H1 (cell line): ENCODE data around the gene SNAI1. TPM values are rescaled to one million over a fixed set of nuclear protein-coding genes. Genes with fewer than 3 reads are reported as not detected.

ENCODE experiments used
- ATF2 ChIP-seq: IDR thresholded peaks from 2 replicates; pipeline ENCODE4 v1.6.1; 2012; ENCODE audit warnings: low read length, inconsistent platforms
- BRCA1 ChIP-seq: IDR thresholded peaks from 2 replicates; pipeline ENCODE4 v1.6.1; 2012; ENCODE audit warnings: low read depth, low read length, improper control_type of control experiment
- CBX8 ChIP-seq: fragments of 300-800, 300-1000 bp; sonication (generic); IDR thresholded peaks from 2 replicates; pipeline ENCODE4 v1.7.1; 2016; ENCODE audit warnings: low read depth, low read length, borderline replicate concordance
- CHD7 ChIP-seq: fragments of 300-600 bp; sonication (generic); IDR thresholded peaks from 2 replicates; pipeline ENCODE4 v1.7.1; 2012; ENCODE audit warnings: low read length, moderate library complexity, mild to moderate bottlenecking, inconsistent platforms; ENCODE audit not compliant: insufficient replicate concordance
- EZH2 ChIP-seq: fragments of 200-600 bp; sonication (generic); IDR thresholded peaks from 2 replicates; pipeline ENCODE4 v1.7.1; 2012; ENCODE audit warnings: low read depth, mild to moderate bottlenecking, moderate library complexity, low read length, inconsistent platforms; ENCODE audit not compliant: severe bottlenecking
- POU5F1 ChIP-seq: IDR thresholded peaks from 2 replicates; pipeline ENCODE4 v1.6.1; 2011; ENCODE audit warnings: low read depth, mild to moderate bottlenecking, low read length, moderate library complexity
- SIX5 ChIP-seq: IDR thresholded peaks from 2 replicates; pipeline ENCODE4 v1.6.1; 2011; ENCODE audit warnings: mild to moderate bottlenecking, low read depth, low read length
- SRF ChIP-seq: IDR thresholded peaks from 2 replicates; pipeline ENCODE4 v1.6.1; 2011; ENCODE audit warnings: mild to moderate bottlenecking, low read depth, low read length, moderate library complexity
- TAF1 ChIP-seq: IDR thresholded peaks from 2 replicates; pipeline ENCODE4 v1.6.1; 2011; ENCODE audit warnings: mild to moderate bottlenecking, low read depth, low read length
- ZNF274 ChIP-seq: IDR thresholded peaks from 2 replicates; pipeline ENCODE4 v1.7.0; 2012; ENCODE audit warnings: low read length, borderline replicate concordance; ENCODE audit errors: extremely low read depth
- polyA plus RNA-seq, 7 experiments: library from polyadenylated mRNA; depleted of rRNA in 3 of 7; stranded (reverse) in 5 of 7; unstranded in 2 of 7; fragments of >200 nt in 5 of 7; fragments of 200-250 nt in 2 of 7; gene quantifications; 1 replicate in 5 of 7; 2 replicates in 1 of 7; 4 replicates in 1 of 7; pipeline versions ENCODE4 v1.2.1 to v1.2.3, GENCODE V29; 2011 to 2013; ENCODE audit warnings: missing spikeins in 2 of 7, mixed read lengths in 2 of 7
- total RNA-seq: library from RNA; stranded (reverse); fragmentation: NEBNext Ultra II Directional; extraction: Animal tissue kit (Norgen Biotek cat#: 25700); gene quantifications from 2 replicates; pipeline ENCODE4 v1.2.1, GENCODE V29; 2021

The SNAI1 gene
- total and polyA plus RNA-seq, 2 of the 8 experiments (the other 6 are each of a cell fraction or from before 2014, with no cell fraction given), result 6.5 to 8.0 TPM

- TF ChIP-seq CHD7, result no peak
- no peak for TF ChIP-seq TAF1
- no peak for TF ChIP-seq SIX5
- no peak for TF ChIP-seq BRCA1
- TF ChIP-seq EZH2, result no peak
- TF ChIP-seq ATF2, result no peak
- TF ChIP-seq ZNF274, result no peak
- TF ChIP-seq SRF, result no peak
- no peak for TF ChIP-seq CBX8
- TF ChIP-seq POU5F1, result no peak
These were observed 15.9 kb upstream of the SNAI1 start (continued) for GRCh38 chr20:49966861-49967260.
